ENCODE measurements around the gene UGT1A1.

The UGT1A1 gene

GRCh38 chr2:233803292-233803911 lies 43.3 kb downstream of the UGT1A1 start:
- no peak overlapping the region for H3K27ac ChIP-seq (ENCODE audit: low read depth, low read length)
- H3K36me3 ChIP-seq (ENCODE audit: control insufficient read depth in 5 of 5, insufficient read depth in 5 of 5, low read length in 5 of 5) = no peaks in the 10 kb centered on the region
- no peak overlapping the region for H3K9ac ChIP-seq (ENCODE audit: low read length in 5 of 5)
- H3K27me3 ChIP-seq (ENCODE audit: control insufficient read depth in 5 of 5, insufficient read depth in 4 of 5, low read length in 5 of 5) = peaks cover 0 to 3% (median 0%) of the 10 kb centered on the region in 5 donors
- no peaks in the 10 kb centered on the region for H3K4me1 ChIP-seq (ENCODE audit: control insufficient read depth in 5 of 5, insufficient read depth in 5 of 5, low read length in 5 of 5)
- no peaks in the 10 kb centered on the region for H3K9me3 ChIP-seq (ENCODE audit: control insufficient read depth in 5 of 5, low read length in 5 of 5)
- no peak overlapping the region for H3K4me3 ChIP-seq (ENCODE audit: low read depth in 1 of 5, low read length in 5 of 5)

- no peak overlapping the region for H3K9ac ChIP-seq (ENCODE audit: low read length in 5 of 5)
- no peaks in the 10 kb centered on the region for H3K4me1 ChIP-seq (ENCODE audit: control insufficient read depth in 5 of 5, insufficient read depth in 5 of 5, low read length in 5 of 5)
- H3K27me3 ChIP-seq (ENCODE audit: control insufficient read depth in 5 of 5, insufficient read depth in 4 of 5, low read length in 5 of 5) = peaks cover 0 to 6% (median 0%) of the 10 kb centered on the region in 5 donors
- no peaks in the 10 kb centered on the region for H3K9me3 ChIP-seq (ENCODE audit: control insufficient read depth in 5 of 5, low read length in 5 of 5)
- H3K4me3 ChIP-seq (ENCODE audit: low read depth in 1 of 5, low read length in 5 of 5) = no peak overlapping the region
- H3K27ac ChIP-seq (ENCODE audit: low read depth, low read length) = no peak overlapping the region
- no peaks in the 10 kb centered on the region for H3K36me3 ChIP-seq (ENCODE audit: control insufficient read depth in 5 of 5, insufficient read depth in 5 of 5, low read length in 5 of 5)
These were observed 43.9 kb downstream of the UGT1A1 start for GRCh38 chr2:233803994-233804393.

GRCh38 chr2:233807215-233807865 lies 47.3 kb downstream of the UGT1A1 start:
- Histone ChIP-seq H3K4me3 (ENCODE audit: low read depth in 1 of 5, low read length in 5 of 5) (no peak overlapping the region), H3K27me3 (ENCODE audit: control insufficient read depth in 5 of 5, insufficient read depth in 4 of 5, low read length in 5 of 5) (peaks cover 0 to 10% (median 0%) of the 10 kb centered on the region in 5 donors), H3K9me3 (ENCODE audit: control insufficient read depth in 5 of 5, low read length in 5 of 5) (no peaks in the 10 kb centered on the region), H3K36me3 (ENCODE audit: control insufficient read depth in 5 of 5, insufficient read depth in 5 of 5, low read length in 5 of 5) (no peaks in the 10 kb centered on the region), H3K4me1 (ENCODE audit: control insufficient read depth in 5 of 5, insufficient read depth in 5 of 5, low read length in 5 of 5) (no peaks in the 10 kb centered on the region), H3K27ac (ENCODE audit: low read depth, low read length) (no peak overlapping the region), H3K9ac (ENCODE audit: low read length in 5 of 5) (no peak overlapping the region)

GRCh38 chr2:233807966-233808935 lies 48.2 kb downstream of the UGT1A1 start:
- no peaks in the 10 kb centered on the region for H3K36me3 ChIP-seq (ENCODE audit: control insufficient read depth in 5 of 5, insufficient read depth in 5 of 5, low read length in 5 of 5)
- H3K4me1 ChIP-seq (ENCODE audit: control insufficient read depth in 5 of 5, insufficient read depth in 5 of 5, low read length in 5 of 5) = no peaks in the 10 kb centered on the region
- no peak overlapping the region for H3K27ac ChIP-seq (ENCODE audit: low read depth, low read length)
- H3K27me3 ChIP-seq (ENCODE audit: control insufficient read depth in 5 of 5, insufficient read depth in 4 of 5, low read length in 5 of 5) = peaks cover 0 to 10% (median 0%) of the 10 kb centered on the region in 5 donors
- no peak overlapping the region for H3K4me3 ChIP-seq (ENCODE audit: low read depth in 1 of 5, low read length in 5 of 5)
- no peaks in the 10 kb centered on the region for H3K9me3 ChIP-seq (ENCODE audit: control insufficient read depth in 5 of 5, low read length in 5 of 5)
- no peak overlapping the region for H3K9ac ChIP-seq (ENCODE audit: low read length in 5 of 5)

GRCh38 chr2:233810385-233810784 lies 50.3 kb downstream of the UGT1A1 start:
- H3K27me3 ChIP-seq (ENCODE audit: control insufficient read depth in 5 of 5, insufficient read depth in 4 of 5, low read length in 5 of 5) = peaks cover 0 to 10% (median 0%) of the 10 kb centered on the region in 5 donors
- no peaks in the 10 kb centered on the region for H3K9me3 ChIP-seq (ENCODE audit: control insufficient read depth in 5 of 5, low read length in 5 of 5)
- H3K27ac ChIP-seq (ENCODE audit: low read depth, low read length) = no peak overlapping the region
- no peaks in the 10 kb centered on the region for H3K36me3 ChIP-seq (ENCODE audit: control insufficient read depth in 5 of 5, insufficient read depth in 5 of 5, low read length in 5 of 5)
- no peaks in the 10 kb centered on the region for H3K4me1 ChIP-seq (ENCODE audit: control insufficient read depth in 5 of 5, insufficient read depth in 5 of 5, low read length in 5 of 5)
- H3K4me3 ChIP-seq (ENCODE audit: low read depth in 1 of 5, low read length in 5 of 5) = no peak overlapping the region
- H3K9ac ChIP-seq (ENCODE audit: low read length in 5 of 5) = no peak overlapping the region

GRCh38 chr2:233811087-233811486 lies 51.0 kb downstream of the UGT1A1 start:
- no peaks in the 10 kb centered on the region for H3K9me3 ChIP-seq (ENCODE audit: control insufficient read depth in 5 of 5, low read length in 5 of 5)
- no peak overlapping the region for H3K9ac ChIP-seq (ENCODE audit: low read length in 5 of 5)
- no peak overlapping the region for H3K27ac ChIP-seq (ENCODE audit: low read depth, low read length)
- H3K4me3 ChIP-seq (ENCODE audit: low read depth in 1 of 5, low read length in 5 of 5) = no peak overlapping the region
- no peaks in the 10 kb centered on the region for H3K36me3 ChIP-seq (ENCODE audit: control insufficient read depth in 5 of 5, insufficient read depth in 5 of 5, low read length in 5 of 5)
- H3K27me3 ChIP-seq (ENCODE audit: control insufficient read depth in 5 of 5, insufficient read depth in 4 of 5, low read length in 5 of 5) = peaks cover 0 to 10% (median 0%) of the 10 kb centered on the region in 5 donors
- no peaks in the 10 kb centered on the region for H3K4me1 ChIP-seq (ENCODE audit: control insufficient read depth in 5 of 5, insufficient read depth in 5 of 5, low read length in 5 of 5)

GRCh38 chr2:233811732-233812131 lies 51.7 kb downstream of the UGT1A1 start:
- Histone ChIP-seq H3K9me3 (ENCODE audit: control insufficient read depth in 5 of 5, low read length in 5 of 5) (peaks cover 0 to 3% (median 0%) of the 10 kb centered on the region in 5 donors), H3K4me3 (ENCODE audit: low read depth in 1 of 5, low read length in 5 of 5) (no peak overlapping the region), H3K36me3 (ENCODE audit: control insufficient read depth in 5 of 5, insufficient read depth in 5 of 5, low read length in 5 of 5) (no peaks in the 10 kb centered on the region), H3K27ac (ENCODE audit: low read depth, low read length) (no peak overlapping the region), H3K27me3 (ENCODE audit: control insufficient read depth in 5 of 5, insufficient read depth in 4 of 5, low read length in 5 of 5) (peaks cover 0 to 10% (median 0%) of the 10 kb centered on the region in 5 donors), H3K4me1 (ENCODE audit: control insufficient read depth in 5 of 5, insufficient read depth in 5 of 5, low read length in 5 of 5) (peaks cover 0 to 5% (median 5%) of the 10 kb centered on the region in 5 donors), H3K9ac (ENCODE audit: low read length in 5 of 5) (no peak overlapping the region)

- H3K4me3 ChIP-seq (ENCODE audit: low read depth in 1 of 5, low read length in 5 of 5) = no peak overlapping the region
- no peaks in the 10 kb centered on the region for H3K36me3 ChIP-seq (ENCODE audit: control insufficient read depth in 5 of 5, insufficient read depth in 5 of 5, low read length in 5 of 5)
- H3K4me1 ChIP-seq (ENCODE audit: control insufficient read depth in 5 of 5, insufficient read depth in 5 of 5, low read length in 5 of 5) = peaks cover 0 to 22% (median 17%) of the 10 kb centered on the region in 5 donors
- H3K27me3 ChIP-seq (ENCODE audit: control insufficient read depth in 5 of 5, insufficient read depth in 4 of 5, low read length in 5 of 5) = peaks cover 0 to 9% (median 0%) of the 10 kb centered on the region in 5 donors
- H3K27ac ChIP-seq (ENCODE audit: low read depth, low read length) = no peak overlapping the region
- no peak overlapping the region for H3K9ac ChIP-seq (ENCODE audit: low read length in 5 of 5)
- peaks cover 0 to 3% (median 0%) of the 10 kb centered on the region in 5 donors for H3K9me3 ChIP-seq (ENCODE audit: control insufficient read depth in 5 of 5, low read length in 5 of 5)
These were observed 53.4 kb downstream of the UGT1A1 start for GRCh38 chr2:233813236-233814055.

- no peak overlapping the region for H3K27ac ChIP-seq (ENCODE audit: low read depth, low read length)
- no peak overlapping the region for H3K4me3 ChIP-seq (ENCODE audit: low read depth in 1 of 5, low read length in 5 of 5)
- H3K27me3 ChIP-seq (ENCODE audit: control insufficient read depth in 5 of 5, insufficient read depth in 4 of 5, low read length in 5 of 5) = peaks cover 0 to 2% (median 0%) of the 10 kb centered on the region in 5 donors
These were observed 54.2 kb downstream of the UGT1A1 start for GRCh38 chr2:233814056-233814835.

More at GRCh38 chr2:233814056-233814835, 54.2 kb downstream of the UGT1A1 start:
- H3K9me3 ChIP-seq (ENCODE audit: control insufficient read depth in 5 of 5, low read length in 5 of 5) = peaks cover 0 to 3% (median 0%) of the 10 kb centered on the region in 5 donors
- H3K36me3 ChIP-seq (ENCODE audit: control insufficient read depth in 5 of 5, insufficient read depth in 5 of 5, low read length in 5 of 5) = no peaks in the 10 kb centered on the region
- no peak overlapping the region for H3K9ac ChIP-seq (ENCODE audit: low read length in 5 of 5)
- peaks cover 0 to 22% (median 17%) of the 10 kb centered on the region in 5 donors for H3K4me1 ChIP-seq (ENCODE audit: control insufficient read depth in 5 of 5, insufficient read depth in 5 of 5, low read length in 5 of 5)
